K562 (cell line): ENCODE data around the gene TRIM45. TPM values are rescaled to one million over a fixed set of nuclear protein-coding genes. Genes with fewer than 3 reads are reported as not detected.

Source experiments
- ATAC-seq: fragments of 200-7000 bp; cut with Tn5 transposase; 3 replicates; pipeline ENCODE4 v1.9.1; 2020; ENCODE audit warnings: moderate library complexity
- BruUV-seq: library from RNA; stranded (reverse); fragments of 400-500 nt; replicated peaks from 2 replicates; lab custom pipeline; 2021; lab: Mats Ljungman, UMichigan
- CTCF ChIA-PET: fragments of 300-600 bp; formaldehyde crosslinking; extraction: SDS; loops from one replicate; lab custom pipeline; 2021; ENCODE audit warnings: low intra/inter-chr PET ratio; lab: Yijun Ruan, JAX
- POLR2A ChIA-PET: fragments of 300-600, 350-650 bp; sonication (Branson Sonifier 250); formaldehyde crosslinking; extraction: SDS; loops from one replicate; lab custom pipeline; 2021; ENCODE audit warnings: antibody characterized with exemption, inconsistent platforms; lab: Yijun Ruan, JAX
- DNase-seq, 4 experiments: peaks; one replicate each; pipeline versions ENCODE4 v3.0.0 to v3.0.0-alpha.2; 2011 to 2018; ENCODE audit warnings: low spot score in 3 of 4, mixed read lengths in 3 of 4; ENCODE audit errors: extremely low read depth in 1 of 4
- FAIRE-seq: peaks from 2 replicates; lab custom pipeline; 2011; peaks lifted over from hg19 to GRCh38; lab: Jason Lieb, UNC
- H2AFZ ChIP-seq: 2 replicates; pipeline ENCODE4 v1.6.0; 2011; ENCODE audit warnings: low read depth, low read length, control low read depth, inconsistent platforms
- H3K27ac ChIP-seq: fragments of 200-600 bp; 3 replicates; pipeline ENCODE4 v1.8.0; 2011; ENCODE audit warnings: low read depth, mild to moderate bottlenecking, control low read depth, inconsistent platforms, low read length, moderate library complexity, mixed read lengths; ENCODE audit errors: extremely low read depth
- H3K27me3 ChIP-seq, 2 experiments: fragments of 300-600 bp in 1 of 2; 2 replicates in 1 of 2; 3 replicates in 1 of 2; pipeline versions ENCODE4 v1.6.0 to v1.8.0; 2011; ENCODE audit warnings: inconsistent platforms in 2 of 2, low read length in 2 of 2, mild to moderate bottlenecking in 1 of 2, mixed read lengths in 1 of 2, moderate library complexity in 1 of 2; ENCODE audit not compliant: control insufficient read depth in 2 of 2, insufficient read depth in 2 of 2
- H3K36me3 ChIP-seq: fragments of 300-600 bp; 3 replicates; pipeline ENCODE4 v1.8.0; 2011; ENCODE audit warnings: mild to moderate bottlenecking, low read length, inconsistent platforms; ENCODE audit not compliant: control insufficient read depth, insufficient read depth
- H3K4me1 ChIP-seq, 2 experiments: fragments of 200-600 bp in 1 of 2; replicated peaks in 1 of 2; 2 replicates in 1 of 2; 3 replicates in 1 of 2; pipeline versions ENCODE4 v1.5.1 to v1.8.0; 2011; ENCODE audit warnings: inconsistent platforms in 2 of 2, low read length in 2 of 2, mild to moderate bottlenecking in 1 of 2, mixed read lengths in 1 of 2, moderate library complexity in 1 of 2; ENCODE audit not compliant: control insufficient read depth in 2 of 2, insufficient read depth in 2 of 2
- H3K4me2 ChIP-seq: 2 replicates; pipeline ENCODE4 v1.6.1; 2011; ENCODE audit warnings: low read length, control low read depth, inconsistent platforms, mixed read lengths; ENCODE audit not compliant: insufficient read depth
- H3K4me3 ChIP-seq: fragments of 200-600 bp; sonication (generic), shearing (Covaris generic); 2 replicates; pipeline ENCODE4 v1.5.1; 2016; ENCODE audit warnings: control low read depth, inconsistent platforms
- H3K79me2 ChIP-seq: fragments of 200-600 bp; 3 replicates; pipeline ENCODE4 v1.8.0; 2011; ENCODE audit warnings: low read length, inconsistent platforms; ENCODE audit not compliant: control insufficient read depth, insufficient read depth
- H3K9ac ChIP-seq, 2 experiments: 2 replicates each; pipeline versions ENCODE4 v1.6.0 to v1.6.1; 2011; ENCODE audit warnings: low read depth in 2 of 2, low read length in 2 of 2, control low read depth in 1 of 2, inconsistent platforms in 1 of 2, mild to moderate bottlenecking in 1 of 2, mixed read lengths in 1 of 2; ENCODE audit not compliant: insufficient read depth in 1 of 2
- H3K9me1 ChIP-seq: one replicate; pipeline ENCODE4 v1.6.0; 2011; ENCODE audit warnings: inconsistent platforms, mild to moderate bottlenecking, low read length, moderate library complexity; ENCODE audit not compliant: control insufficient read depth, insufficient read depth
- H3K9me3 ChIP-seq: replicated peaks from 2 replicates; pipeline ENCODE4 v1.5.1; 2011; ENCODE audit warnings: low read depth, low read length, inconsistent platforms; ENCODE audit not compliant: control insufficient read depth, insufficient read depth
- H4K20me1 ChIP-seq: replicated peaks from 2 replicates; pipeline ENCODE4 v1.6.1; 2011; ENCODE audit warnings: low read length, inconsistent platforms, mixed read lengths; ENCODE audit not compliant: control insufficient read depth, insufficient read depth
- CSDE1 ChIP-seq, 2 experiments: fragments of 450-650 bp; IDR thresholded peaks; 2 replicates each; pipeline ENCODE4 v1.6.1; 2016; ENCODE audit warnings: mild to moderate bottlenecking in 1 of 2
- HDAC2 ChIP-seq: fragments of 450-650 bp; IDR thresholded peaks from 2 replicates; pipeline ENCODE4 v1.6.1; 2016; ENCODE audit warnings: mild to moderate bottlenecking
- KLF6 ChIP-seq: fragments of 250-450 bp; sonication (Bioruptor Pico); IDR thresholded peaks from 2 replicates; pipeline ENCODE4 v1.4.0; 2020; ENCODE audit warnings: mild to moderate bottlenecking, moderate library complexity, borderline replicate concordance
- MITF ChIP-seq: IDR thresholded peaks from 2 replicates; pipeline ENCODE4 v1.6.1; 2014; ENCODE audit warnings: antibody characterized with exemption
- MLLT1 ChIP-seq, 2 experiments: fragments of 450-650 bp; IDR thresholded peaks; 2 replicates each; pipeline ENCODE4 v1.6.1; 2016
- ZBTB26 ChIP-seq: fragments of 450-650 bp; formaldehyde crosslinking; IDR thresholded peaks from 2 replicates; pipeline ENCODE4 v1.4.0; 2022; ENCODE audit warnings: missing genetic modification characterization
- ZBTB40 ChIP-seq, 2 experiments: fragments of 450-650 bp in 1 of 2; sonication (generic) in 1 of 2; formaldehyde crosslinking in 1 of 2; IDR thresholded peaks; 2 replicates each; pipeline versions ENCODE4 v1.7.1 to v1.9.0; 2016 to 2022; ENCODE audit warnings: inconsistent platforms in 1 of 2, mild to moderate bottlenecking in 1 of 2, missing genetic modification reagents in 1 of 2
- ZC3H4 ChIP-seq: sonication (generic); formaldehyde crosslinking; IDR thresholded peaks from 2 replicates; pipeline ENCODE4 v1.9.0; 2021; ENCODE audit warnings: missing genetic modification reagents, borderline replicate concordance
- WGBS: fragments of 100-300 bp; shearing (Covaris generic); methylation state at CpG from one replicate; pipeline ENCODE4 v1.1.6; 2016; ENCODE audit warnings: low coverage, mixed read lengths; ENCODE audit not compliant: insufficient coverage; ENCODE audit errors: missing lambda C conversion rate; 5-methylcytosine and 5-hydroxymethylcytosine counted together
- in situ Hi-C: fragments of 300-500 bp; cut with MboI; formaldehyde crosslinking; loops from 4 replicates; pipeline ENCODE4 v1.15.0; 2018; ENCODE audit warnings: inconsistent platforms, mixed read lengths
- intact Hi-C: fragments of 100-400 bp; cut with micrococcal nuclease; formaldehyde crosslinking; loops from 2 replicates; pipeline ENCODE4 v1.14.2; 2022
- polyA plus RNA-seq, 8 experiments: library from polyadenylated mRNA; depleted of rRNA in 4 of 8; stranded (reverse) in 5 of 8; unstranded in 3 of 8; fragments of >200 nt; fragmentation: Nextera tagmentation in 2 of 8; fragmentation: Illumina TruSeq in 1 of 8; extraction: Ambion mirVana in 2 of 8; extraction: Trizol in 1 of 8; gene quantifications; 2 replicates each; pipeline versions ENCODE4 v1.2.1 to v1.2.3, GENCODE V29; 2011 to 2014; ENCODE audit warnings: inconsistent platforms in 1 of 8, missing spikeins in 1 of 8
- total RNA-seq, 7 experiments: library from RNA; depleted of rRNA in 6 of 7; stranded (reverse); fragments of >200 nt in 6 of 7; fragmentation: Illumina TruSeq in 2 of 7; extraction: Trizol in 2 of 7; gene quantifications; 2 replicates each; pipeline versions ENCODE4 v1.2.1 to v1.2.3, GENCODE V29; 2011 to 2021; ENCODE audit warnings: low replicate concordance in 1 of 7

The TRIM45 gene
- total and polyA plus RNA-seq, 9 of the 15 experiments (the other 6 are each of a cell fraction or from before 2014, with no cell fraction given): 1.9 to 6.2 (median 3.6) TPM

- Histone ChIP-seq H3K4me1 (no peaks in the 10 kb centered on the region), H2AFZ (no peak overlapping the region), H3K9me3 (no peaks in the 10 kb centered on the region), H4K20me1 (no peaks in the 10 kb centered on the region), H3K36me3 (no peaks in the 10 kb centered on the region), H3K27me3 (peaks cover 11 to 22% of the 10 kb centered on the region in 2 experiments; a peak in 3 of 5 replicates), H3K4me3 (no peak overlapping the region), H3K9ac (no peak overlapping the region), H3K79me2 (no peaks in the 10 kb centered on the region), H3K27ac (no peak overlapping the region), H3K9me1 (no peaks in the 10 kb centered on the region), H3K4me2 (no peak overlapping the region)
- POLR2A ChIA-PET: interaction anchor here (0.7 kb wide), 1 partner anchor 289 kb away, joined by 3 read pairs; no protein-coding TSS in a partner anchor
- intact Hi-C loops: no loop called here
- CTCF ChIA-PET: no interaction called here
- in situ Hi-C loops: no loop called here
- BruUV-seq: no TSS peak
- DNase-seq (no peak), FAIRE-seq (no peak), ATAC-seq (no peak)
- WGBS: 0% methylated on average over 2 of the region's 2 CpGs
- TF ChIP-seq ZBTB26 (CRISPR knock-in tag): no peak
- TF ChIP-seq ZC3H4 (CRISPR knock-in tag): no peak
- TF ChIP-seq MITF: no peak
- no peak for TF ChIP-seq CSDE1 (IDR thresholded peaks at IDR 0.05)
- TF ChIP-seq KLF6 (CRISPR knock-in tag): no peak
- TF ChIP-seq MLLT1 (IDR thresholded peaks at IDR 0.05): no peak
- TF ChIP-seq ZBTB40 (IDR thresholded peaks at IDR 0.05): no peak
- TF ChIP-seq ZBTB40 (CRISPR knock-in tag; IDR thresholded peaks at IDR 0.05): no peak
- no peak for TF ChIP-seq HDAC2
Observed at GRCh38 chr1:117146072-117146471, 24.5 kb upstream of the TRIM45 start.
